Stimulated activated CD8-positive, alpha-beta memory T cell treated with anti-CD3 and anti-CD28 coated beads, Interleukin-4, amount 100 ng/mL, for 1 hour (primary cell): ENCODE data around the gene SFI1.
"Not testable (repeated sequence)": the region's sequence is repeated elsewhere in the genome, so short reads cannot be mapped to it uniquely, and the experiment has no call there.

ENCODE experiments used
- DNase-seq, 2 donors: peaks; one replicate each; pipeline ENCODE4 v3.0.0-alpha.2; 2020; ENCODE audit warnings: low read depth in 2 of 2, low spot score in 1 of 2

Gene SFI1

DNA sequence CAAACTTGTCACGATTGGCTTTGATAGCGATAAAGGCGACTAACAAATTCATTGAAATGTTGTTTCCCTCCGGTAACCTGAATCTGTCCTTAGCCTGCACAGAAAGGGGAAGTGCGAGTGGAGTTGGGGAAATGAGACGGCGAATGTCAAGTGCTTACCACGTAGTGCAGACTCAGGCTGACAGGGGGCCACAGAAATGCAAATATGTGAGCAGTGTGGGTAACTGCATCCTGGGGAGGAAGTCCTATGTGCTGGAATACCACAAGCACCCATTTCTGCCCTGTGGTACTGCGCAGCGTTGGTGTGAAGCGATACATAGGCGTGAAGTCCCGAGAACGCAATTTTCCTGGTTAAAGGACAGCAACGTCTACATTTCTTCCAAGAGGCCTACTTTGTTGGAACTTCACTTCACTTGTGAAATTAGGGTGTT lies 5.8 kb upstream of the SFI1 start:
- DNase-seq: peak in 1 of 2 donors; percentile 23

DNA sequence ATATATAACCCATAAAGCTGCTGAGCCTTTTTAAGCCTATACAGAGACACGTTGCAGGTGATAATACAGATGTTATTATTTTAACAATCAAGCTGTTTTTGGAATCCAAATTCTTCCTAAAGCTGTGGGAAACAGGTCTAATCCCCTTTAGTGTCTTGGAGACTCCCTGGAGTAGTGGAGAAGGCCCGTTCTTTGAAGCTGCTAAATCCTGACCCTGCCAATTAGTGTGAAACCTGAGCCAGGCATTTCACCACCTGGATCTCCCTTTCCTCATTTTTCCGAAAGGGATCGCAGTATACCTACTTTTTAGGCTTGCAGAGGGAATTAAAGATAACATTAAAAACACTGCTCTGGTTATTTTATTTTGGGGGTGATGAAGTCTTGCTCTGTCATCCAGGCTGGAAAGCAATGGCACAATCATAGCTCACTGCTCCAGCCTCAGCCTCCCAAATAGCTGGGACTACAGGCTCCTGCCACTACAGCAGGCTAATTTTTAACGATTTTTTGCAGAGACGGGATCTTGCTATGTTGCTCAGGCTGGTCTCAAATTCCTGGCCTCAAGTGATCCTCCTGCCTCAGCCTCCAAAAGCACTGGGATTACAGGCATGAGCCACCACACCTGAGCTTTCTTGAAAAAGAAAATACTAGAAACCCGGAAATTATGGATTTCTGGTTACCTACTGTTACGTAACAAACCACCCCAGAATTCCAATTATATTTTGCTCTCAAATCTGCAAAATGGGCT lies 4.9 kb upstream of the SFI1 start:
- no peak for DNase-seq

DNA sequence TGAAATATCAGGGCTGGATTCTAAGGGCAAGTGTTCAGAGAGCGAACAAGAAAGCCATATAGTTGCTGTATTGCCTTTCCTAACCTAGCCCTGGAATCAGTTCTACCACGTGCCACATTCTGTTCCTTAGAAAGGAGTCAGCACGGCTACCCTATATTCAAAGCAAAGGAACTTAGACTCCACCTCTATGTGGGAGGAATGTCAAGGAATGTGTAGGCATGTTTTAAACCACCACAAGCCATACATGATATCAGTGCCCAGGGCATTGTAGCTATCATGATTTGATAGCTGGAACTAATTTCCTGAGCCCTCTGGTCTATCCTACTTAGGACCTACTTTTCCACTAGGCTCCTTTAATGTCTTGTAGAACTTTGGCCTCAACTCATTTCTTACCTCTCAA lies 4.2 kb upstream of the SFI1 start:
- DNase-seq: no peak

DNA sequence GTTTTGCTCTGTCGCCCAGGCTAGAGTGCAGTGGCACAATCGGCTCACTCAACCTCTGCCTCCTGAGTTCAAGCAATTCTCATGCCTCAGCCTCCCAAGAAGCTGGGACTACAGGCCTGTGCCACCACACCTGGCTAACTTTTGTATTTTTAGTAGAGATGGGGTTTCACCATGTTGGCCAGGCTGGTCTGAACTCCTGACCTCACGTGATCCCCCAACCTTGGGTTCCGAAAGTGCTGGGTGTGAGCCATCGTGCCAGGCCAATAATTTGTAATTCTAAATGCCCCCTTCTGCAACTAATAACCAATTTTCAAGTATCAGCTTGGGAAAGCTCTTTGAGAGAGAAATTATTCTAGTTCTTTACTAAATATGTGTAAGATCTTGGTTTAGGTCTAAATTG lies 3.0 kb upstream of the SFI1 start:
- not testable (repeated sequence) for DNase-seq

DNA sequence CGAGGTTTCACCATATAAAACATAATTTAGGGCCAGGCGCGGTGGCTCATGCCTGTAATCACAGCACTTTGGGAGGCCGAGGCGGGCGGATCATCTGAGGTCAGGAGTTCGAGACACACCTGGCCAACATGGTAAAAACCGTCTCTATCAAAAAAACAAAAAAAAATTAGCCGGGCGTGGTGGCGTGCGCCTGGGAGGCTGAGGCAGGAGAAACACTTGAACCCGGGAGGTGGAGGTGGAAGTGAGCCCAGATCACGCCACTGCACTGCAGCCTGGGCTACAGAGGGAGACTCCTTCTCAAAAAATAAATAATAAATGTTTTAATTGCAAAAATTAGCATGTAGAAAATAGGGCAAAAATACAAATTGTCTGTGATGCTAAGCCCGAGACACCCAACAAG lies 993 bp upstream of the SFI1 start:
- DNase-seq: no peak

DNA sequence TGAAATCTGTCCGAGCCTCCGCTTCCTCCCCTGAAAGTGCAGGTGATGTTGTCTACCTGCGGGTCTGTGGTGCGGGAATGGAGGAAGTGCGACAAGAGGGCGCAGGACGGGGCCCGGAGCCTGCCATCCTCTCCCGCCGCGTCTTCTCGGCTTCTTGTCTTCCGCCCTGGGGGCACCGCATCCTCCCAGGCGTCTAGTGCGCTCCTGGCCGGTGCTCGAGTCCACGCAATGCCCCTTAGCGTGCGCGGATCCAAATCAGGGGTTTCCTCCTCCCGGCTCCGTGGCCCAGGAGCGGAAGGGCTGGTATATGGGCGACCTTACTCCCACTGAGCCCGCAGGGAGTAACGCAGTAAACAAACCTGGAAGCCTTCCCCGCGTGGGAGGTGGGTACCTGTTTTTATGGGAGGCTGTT lies 405 bp downstream of the SFI1 start:
- DNase-seq: peak in 1 of 2 donors; percentile 9

DNA sequence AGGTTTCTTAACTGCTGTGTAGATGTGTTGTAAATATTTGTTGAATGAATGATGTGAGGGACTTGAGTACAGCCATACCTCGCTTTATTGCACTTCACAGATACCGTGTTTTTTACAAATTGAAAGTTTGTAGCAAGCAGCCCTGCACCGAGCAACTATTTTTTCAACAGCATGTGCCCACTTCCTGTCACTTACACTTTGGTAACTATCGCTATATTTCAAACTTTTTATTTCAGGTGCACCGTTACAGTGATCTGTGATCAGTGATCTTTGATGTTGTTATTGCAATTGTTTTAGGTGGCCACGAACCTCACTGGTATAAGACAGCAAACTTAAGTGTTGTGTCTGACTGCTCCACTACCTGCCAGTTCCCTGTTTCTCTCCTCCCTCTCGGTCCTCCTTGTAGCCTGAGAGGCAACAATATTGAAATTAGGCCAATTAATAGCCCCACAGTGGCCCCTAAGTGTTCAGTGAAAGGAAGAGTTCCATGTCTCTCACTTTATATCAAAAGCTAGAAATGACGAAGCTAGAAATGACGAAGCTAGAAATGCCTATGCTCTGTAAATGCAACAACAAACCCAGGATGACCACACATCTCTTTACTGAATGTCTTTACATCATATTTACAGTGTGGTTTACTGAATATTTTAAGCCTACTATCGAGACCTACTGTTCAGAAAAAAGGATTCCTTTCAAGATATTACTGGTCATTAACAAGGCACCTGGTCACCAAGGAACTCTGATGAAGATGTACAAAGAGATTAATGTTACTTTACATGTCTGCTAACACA lies 1.0 kb downstream of the SFI1 start:
- no peak for DNase-seq

DNA sequence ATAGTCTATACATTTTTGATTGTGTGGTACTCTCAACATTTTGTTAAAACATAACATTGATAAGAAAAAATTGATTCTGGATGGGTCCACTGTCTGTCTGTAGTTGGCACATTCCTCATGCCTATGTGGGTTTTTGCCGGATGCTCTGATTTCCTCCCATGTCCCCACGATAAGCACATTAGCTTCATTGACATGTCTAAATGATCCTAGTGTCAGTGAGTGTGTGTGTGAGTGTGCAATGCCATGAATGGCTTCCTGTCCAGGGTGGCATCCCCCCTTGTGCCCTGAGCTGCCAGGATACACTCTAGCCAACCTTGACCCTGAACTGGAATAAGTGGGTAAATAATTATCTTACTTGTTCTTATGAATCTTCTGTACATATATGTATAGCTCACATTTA lies 5.4 kb downstream of the SFI1 start:
- DNase-seq: no peak

DNA sequence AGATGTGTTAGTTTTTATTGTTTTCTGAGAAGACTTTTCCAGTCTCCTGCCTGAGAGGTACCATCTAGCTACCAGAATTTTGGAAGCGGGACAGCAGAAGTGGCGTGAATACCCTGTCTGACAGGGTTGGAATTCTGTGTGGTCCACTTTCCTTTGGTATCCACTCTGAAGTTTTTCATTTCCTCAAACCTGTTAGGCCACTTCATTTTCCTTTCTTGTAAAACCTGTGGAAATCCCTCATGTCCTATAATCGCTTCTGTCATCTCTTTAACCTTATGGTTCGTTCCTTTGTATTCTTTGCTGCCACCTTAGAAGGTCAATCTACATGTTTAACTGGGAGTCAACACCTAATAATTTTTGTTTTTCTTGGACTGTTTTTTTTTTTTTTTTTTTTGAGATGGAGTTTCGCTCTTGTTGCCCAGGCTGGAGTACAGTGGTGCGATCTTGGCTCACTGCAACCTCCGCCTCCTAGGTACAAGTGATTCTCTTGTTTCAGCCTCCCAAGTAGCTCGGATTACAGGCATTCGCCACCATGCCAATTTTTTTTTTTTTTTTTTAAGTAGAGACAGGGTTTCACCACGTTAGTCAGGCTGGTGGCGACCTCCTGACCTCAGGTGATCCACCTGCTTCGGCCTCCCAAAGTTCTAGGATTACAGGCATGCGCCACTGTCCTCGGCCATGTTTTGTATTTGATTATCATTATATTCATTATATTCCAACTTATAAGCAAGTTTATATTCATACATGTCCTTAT lies 7.1 kb downstream of the SFI1 start:
- DNase-seq: no peak

DNA sequence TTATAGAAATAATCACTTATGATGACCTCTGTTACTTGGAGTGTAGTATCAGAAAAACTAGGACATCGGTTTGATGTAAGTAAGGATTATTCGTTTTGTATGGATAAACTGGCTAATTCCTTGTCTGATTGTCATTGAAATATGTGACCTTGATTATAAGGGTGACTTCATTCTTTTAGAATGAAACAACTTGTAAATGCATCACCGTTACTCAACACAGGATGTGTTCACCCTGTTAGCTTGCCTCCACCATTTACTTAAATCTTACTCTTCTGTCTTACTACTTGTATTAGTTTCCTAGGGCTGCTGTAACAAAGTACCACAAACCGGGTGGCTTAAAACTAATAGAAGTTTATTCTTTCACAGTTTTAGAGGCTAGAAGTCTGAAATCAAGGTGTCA lies 7.9 kb downstream of the SFI1 start:
- DNase-seq: no peak

DNA sequence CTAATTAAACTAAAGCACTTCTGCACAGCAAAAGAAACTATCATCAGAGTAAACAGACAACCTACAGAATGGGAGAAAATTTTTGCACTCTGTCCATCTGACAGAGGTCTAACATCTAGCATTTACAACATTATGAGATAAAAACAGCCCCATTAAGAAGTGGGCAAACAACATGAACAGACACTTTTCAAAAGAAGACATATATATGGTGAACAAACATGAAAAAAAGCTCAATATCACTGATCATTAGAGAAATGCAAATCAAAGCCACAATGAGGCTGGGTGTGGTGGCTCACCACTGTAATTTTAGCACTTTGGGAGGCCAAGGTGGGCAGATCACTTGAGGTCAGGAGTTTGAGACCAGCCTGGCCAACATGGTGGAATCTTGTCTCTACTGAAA lies 11.2 kb downstream of the SFI1 start:
- not testable (repeated sequence) for DNase-seq

DNA sequence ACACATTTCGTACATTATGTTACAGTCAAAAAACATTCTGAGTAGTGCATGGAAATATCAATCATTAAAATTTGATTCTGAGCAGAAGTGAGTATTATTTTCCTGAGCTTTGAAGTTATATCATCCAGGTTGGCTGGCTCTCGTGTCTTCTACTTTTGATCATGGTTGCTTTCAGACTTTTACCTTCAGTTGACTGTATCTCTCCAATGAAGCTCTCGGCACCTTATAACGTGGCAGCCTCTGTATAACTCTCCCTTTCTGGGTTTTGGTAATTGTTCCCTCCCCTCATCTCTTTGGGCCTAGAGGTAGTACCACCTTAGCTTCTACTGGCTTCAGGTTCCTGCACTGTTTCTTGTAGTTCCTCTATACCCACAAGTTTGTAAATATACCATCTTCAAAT lies 12.2 kb downstream of the SFI1 start:
- no peak for DNase-seq

DNA sequence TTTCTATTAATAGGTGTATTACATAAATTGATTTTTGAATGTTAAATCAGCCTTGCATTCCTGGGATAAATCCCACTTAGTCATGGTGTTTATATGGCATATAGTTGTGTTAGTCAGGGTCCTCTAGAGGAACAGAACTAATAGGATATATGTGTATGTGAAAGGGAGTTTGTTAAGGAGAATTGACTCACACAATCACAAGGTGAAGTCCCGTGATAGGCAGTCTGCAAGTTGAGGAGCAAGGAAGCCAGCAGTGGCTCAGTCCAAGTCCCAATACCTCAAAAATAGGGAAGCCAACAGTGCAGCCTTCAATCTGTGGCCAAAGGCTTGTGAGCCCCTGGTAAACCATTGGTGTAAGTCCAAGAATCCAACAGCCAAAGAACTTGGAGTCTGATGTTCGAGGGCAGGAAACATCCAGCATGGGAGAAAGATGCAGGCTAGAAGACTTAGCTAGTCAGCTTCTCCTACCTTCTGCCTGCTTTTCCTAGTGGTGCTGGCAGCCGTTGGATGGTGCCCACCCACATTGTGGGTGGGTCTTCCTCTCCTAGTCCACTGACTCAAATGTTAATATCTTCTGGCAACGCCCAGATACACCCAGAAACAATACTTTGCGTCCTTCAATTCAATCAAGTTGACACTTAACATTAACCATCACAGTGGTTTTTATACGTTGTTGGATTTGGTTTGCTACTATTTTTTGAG lies 12.9 kb downstream of the SFI1 start:
- DNase-seq: no peak

DNA sequence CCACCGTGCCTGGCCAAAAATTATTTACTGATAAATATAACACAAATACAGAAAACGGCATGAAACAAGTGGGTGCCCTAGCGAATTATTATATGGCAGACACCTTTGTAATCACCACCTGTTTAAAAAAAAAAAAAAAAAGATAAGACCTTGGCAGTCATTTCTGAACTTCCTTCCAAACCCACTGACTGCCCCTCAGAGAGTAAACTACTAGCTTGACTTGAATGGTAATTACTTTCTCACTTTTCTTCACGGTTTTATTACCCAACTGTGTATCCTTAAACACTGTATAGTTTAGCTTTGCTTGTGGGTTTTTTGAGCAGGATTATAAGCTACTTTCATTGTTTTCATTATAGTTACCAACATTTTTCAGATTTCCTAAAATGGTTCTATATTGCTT lies 23.7 kb downstream of the SFI1 start:
- DNase-seq: no peak

DNA sequence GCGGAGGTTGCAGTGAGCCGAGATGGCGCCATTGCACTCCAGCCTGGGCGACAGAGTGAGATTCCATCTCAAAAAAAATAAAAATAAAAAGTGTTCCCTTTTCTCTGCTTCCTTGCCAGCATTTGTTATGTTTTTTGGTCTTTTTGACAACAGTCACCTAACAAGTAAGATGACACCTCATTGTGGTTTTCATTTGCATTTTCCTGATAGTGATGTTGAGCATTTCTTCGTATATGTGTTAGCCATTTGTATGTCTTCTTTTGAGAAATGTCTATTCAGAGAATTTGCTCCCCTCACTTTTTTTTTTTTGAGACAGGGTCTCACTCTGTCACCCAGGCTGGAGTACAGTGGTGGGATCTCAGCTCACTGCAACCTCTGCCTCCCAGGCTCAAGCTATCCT lies 27.8 kb downstream of the SFI1 start:
- not testable (repeated sequence) for DNase-seq

DNA sequence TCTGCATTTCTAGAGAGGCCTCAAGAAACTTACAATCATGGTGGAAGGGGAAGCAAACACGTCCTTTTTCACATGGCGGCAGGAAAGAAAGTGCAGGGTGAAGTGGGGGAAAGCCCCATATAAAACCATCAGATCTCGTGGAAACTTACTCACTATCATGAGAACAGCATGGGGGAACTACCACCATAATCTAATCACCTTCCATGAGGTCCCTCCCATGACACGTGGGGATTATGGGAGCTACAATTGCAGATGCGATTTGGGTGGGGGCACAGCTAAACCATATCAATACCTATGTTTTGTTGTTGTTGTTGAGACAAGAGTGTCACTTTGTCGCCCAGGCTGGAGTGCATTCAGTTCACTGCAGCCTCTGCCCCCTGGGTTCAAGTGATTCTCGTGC lies 29.9 kb downstream of the SFI1 start:
- DNase-seq: no peak

DNA sequence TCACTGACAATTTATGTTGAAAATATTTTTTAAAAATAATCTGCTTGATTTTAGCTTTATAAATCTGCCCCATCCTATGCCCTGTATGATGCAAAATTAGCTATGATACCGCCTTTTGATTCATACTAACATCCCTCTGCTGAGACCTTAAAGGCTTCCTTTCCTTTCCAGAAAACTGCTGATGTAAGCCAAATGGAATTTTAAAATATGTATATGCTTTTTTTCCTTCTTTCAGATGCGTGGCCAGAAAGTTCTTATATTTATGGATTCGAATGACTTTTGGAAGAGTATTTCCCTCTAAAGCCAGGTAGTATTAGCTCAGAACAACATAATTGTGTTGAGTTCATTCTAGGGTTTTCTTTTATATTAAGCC lies 34.5 kb downstream of the SFI1 start:
- no peak for DNase-seq

DNA sequence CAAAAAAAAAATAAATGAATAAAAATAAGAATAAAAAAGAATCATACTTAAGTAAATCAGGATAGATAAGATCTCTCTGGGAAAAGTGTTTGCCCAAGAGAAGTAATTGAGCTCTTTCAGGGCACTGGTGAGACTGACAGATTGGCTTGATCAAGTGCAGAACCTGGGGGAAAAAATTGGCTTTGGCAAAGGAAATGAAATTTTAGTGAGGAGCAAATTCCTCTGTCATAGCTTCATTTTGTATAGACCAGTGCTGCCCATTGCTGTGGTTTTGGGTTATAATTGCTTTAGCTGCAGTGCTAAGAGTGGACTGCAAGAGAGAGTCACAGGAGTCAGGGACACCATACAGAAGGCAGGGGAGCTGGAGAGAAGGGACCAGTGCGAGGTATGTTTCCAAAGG lies 35.7 kb downstream of the SFI1 start:
- DNase-seq: no peak

DNA sequence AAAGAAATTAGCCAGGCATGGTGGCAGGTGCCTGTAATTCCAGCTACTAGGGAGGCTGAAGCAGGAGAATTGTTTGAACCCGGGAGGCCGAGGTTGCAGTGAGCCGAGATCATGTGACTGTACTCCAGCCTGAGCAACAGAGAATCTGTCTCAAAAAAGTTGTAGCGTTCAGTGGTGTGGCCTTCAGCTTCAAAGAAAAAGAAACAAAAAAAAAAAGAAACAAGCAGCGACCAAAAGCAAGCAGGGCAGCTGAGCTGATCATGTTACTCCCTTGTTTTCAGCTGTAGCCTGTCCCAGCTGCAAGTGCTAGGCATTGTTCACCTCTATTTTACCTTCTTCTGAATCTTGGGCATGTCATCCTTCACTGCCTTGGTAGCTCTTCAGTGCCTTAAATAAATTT lies 37.0 kb downstream of the SFI1 start:
- DNase-seq: no peak

DNA sequence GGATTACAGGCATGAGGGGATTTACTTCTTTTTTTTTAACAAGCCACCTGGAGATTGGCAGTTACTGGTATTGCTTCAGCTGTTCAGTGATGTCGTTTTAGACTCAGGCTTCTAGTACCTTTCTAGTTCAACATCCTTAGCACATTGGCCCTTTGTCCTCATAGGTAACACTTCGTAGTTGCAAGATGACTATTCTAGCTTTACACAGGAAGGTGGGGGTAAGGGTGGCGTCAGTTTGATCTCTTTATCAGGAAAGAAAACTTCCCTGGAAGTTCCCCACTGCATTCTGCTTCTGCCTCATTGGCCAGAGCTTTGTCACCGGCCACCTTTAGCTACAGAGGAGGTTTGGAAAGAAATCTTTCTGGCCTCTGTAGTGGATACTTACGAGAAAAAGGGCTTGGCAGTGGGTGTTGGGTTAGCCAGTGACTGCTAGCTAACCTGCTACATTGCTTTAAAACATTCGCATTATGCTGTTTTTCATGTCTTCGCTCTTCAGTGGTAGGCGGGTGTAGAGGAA lies 40.7 kb downstream of the SFI1 start:
- no peak for DNase-seq

DNA sequence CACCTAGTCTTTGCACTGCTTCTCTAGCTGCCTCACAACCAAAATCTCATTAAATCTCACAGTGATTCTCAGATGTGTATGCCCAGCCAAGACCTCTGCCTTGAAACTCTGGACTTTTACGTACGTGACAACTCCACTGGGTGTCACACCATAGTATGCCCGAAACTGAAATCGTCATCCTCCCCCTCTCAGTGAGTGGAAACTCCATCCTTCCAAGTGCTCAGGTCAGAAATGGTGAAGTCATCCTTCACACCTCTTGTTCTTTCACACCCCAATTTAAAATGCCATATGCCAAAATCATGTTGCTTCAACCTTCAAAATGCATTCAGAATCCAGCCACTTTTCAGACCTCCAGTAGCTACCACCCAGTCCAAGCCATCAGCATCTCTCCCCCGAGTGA lies 42.5 kb downstream of the SFI1 start:
- DNase-seq: no peak
